Hematopoietic multipotent progenitor cell treated with erythropoietin and hydrocortisone succinate and interleukin-3 and kit ligand, for 6 days (in vitro differentiated cells): Measurements from ENCODE around the gene LLGL1.

Experiments used
- DNase-seq: peaks from one replicate; pipeline ENCODE4 v3.0.0-alpha.2; 2015

The LLGL1 gene

DNA sequence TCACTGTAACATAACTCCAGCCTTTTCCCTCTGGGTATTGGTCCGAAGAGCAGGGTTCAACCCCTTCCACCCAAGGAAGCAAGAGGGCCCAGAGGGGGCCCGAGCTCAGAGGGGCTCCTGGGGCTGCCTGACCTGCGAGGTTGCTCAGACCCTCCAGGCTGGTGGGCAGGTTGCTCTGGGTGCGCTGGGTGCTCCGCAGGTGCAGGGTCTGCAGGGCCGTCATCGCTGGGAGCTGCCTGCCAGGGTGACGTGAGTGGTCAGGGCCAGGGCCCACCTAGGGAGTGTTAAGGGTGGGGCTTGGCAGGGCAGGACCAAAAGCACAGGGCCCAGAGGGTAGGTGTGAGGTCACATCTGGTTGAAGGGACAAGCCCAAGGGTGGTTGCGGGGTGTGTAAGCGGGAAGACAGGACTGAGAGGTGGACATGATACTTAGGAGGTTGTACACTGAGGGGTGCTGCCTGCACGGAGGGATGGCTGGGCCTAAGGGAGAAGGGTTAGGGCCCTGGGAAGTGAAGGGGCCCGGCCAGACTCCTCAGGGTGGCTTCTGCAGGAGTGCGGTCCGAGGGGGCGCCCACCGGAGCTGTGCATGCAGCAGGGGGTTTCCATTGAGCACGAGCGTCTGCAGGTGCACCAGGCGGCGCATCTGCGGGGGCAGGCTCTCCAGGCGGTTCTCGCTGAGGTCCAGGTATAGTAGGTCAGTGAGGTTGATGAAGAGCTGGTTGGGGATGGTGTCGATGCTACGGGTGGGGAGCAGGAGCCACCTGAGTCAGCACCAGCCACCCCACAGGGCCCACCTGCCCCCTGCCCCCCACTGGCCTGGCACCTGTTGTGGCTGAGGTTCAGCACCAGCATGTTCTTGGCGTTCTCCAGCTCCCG is 28.7 kb downstream of the LLGL1 start:
- DNase-seq, result no peak

DNA sequence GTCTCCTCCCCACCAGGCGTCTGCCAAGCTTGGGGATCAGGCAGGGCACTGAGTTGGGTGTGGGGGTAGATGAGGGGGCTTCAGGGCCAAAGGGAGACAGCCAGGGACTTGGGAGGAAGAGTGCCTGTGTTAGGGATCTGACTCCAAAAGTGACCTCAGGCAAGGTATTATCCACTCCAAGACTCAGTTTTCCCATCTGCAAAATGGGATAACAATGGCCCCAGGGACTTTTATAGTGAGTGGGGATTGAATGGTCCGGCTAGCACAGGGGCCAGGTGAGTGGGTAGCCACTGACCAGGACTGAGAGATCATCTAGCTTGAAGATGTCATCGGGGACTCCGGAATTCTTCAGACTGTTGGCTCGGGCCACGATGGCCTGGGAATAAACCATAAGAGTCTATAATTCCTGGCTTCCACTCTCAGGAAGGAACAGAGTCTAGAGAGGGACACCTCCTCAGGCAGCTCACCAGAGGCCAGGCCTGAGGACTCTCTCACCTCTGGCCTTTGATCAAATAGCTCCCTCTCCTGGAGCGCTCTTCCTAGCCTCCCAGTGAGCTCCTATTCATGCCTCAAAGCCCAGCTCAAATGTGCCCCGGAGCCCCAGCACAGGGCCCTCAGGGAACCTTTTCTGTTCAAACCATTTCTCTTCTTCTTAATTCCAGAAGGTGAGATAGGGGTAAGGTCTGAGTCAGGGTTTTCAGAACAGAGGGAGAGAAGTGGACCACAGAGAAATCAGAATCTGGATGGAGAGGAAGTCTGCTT is 29.6 kb downstream of the LLGL1 start:
- DNase-seq, result no peak

DNA sequence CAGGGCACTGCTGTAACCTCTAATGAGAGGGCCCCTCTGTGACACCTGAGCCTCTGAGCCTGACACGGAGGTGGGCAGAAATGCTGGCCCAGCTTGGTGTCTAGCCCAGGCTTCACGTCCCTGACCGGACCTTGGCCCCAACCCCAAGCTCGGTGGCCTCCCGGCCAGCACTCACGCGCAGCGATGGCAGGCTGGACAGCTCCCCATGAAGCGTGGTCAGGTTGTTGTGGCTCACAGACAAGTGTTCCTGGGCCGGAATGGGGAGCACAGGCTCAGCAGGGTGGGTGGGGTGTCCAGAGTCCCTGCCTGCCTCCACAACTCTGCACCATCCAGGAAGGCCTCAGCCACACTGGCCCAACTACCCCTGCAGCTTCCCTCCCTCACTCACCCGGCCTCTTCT is 30.9 kb downstream of the LLGL1 start:
- DNase-seq, result no peak

DNA sequence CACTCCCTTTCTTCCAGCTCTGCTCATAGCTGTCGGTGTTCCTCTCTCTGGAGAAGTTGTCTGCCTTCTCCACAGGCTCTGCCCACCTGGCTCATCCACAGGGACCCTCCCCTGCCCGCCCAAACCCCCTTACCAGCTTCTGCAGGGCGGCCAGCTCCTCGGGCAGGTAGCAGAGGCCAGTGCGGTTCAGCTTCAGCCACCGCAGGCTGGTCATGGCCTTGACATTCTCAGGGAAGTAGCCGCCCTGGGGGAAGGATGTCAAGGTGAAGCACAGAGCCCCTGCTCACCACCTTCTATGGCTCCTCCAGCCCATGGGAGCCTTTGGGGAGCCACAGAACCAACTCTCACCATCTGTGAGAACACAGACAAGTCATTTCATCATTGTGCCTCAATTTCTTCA is 31.3 kb downstream of the LLGL1 start:
- DNase-seq, result no peak

DNA sequence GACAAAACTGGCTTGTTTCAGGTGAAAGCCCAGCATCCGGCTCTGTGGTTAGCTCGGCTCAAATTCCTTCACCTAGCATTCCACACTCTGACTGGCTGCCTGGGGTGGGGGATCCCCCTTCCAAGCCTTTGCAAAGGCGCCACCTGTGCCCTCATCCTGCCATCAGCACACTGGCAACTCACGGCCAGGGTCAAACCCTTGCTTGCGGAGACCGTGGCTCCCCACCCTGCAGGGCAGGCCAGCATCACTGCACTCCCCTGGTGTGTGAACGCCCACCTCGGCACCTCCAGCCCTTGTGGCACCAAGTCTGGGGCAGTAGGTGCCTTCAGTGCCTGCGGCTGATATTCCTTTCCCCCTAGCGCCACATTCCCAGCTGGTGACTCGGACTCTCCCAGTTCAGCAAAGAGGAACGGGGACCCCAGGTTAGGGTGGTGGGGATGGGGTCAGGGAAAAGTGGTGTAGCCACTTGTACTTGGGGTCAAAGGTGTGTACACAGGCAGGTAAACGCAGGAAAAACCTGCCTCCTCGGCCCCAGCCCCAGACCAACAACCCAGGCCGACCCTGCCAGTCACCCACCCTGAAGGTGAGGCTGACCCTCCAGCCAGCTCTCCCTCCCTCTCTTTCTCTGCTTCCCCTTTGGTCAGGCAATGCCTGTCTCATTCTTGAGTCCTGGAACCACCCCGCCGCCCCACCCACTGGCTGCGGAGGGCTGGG is 32.0 kb downstream of the LLGL1 start:
- DNase-seq, result peak; percentile 68

DNA sequence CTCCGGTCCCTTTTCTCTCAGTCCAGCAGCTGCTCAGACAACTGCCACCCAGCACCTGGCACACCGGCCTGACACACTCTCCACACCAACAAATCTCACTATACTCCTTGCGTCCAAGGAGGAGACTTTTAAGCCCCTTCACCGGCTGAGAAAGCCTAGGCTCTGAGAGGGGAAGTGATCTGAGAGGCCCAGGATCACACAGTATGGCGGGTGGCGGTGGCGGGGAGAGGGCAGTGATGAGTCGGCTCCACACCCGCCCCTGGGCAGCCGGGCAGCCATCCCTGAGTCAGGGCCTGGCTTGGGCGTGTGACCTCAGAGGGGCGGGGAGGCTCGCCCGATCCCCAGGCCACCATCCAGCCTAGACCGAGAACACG is 32.5 kb downstream of the LLGL1 start:
- peak; percentile 73 for DNase-seq

DNA sequence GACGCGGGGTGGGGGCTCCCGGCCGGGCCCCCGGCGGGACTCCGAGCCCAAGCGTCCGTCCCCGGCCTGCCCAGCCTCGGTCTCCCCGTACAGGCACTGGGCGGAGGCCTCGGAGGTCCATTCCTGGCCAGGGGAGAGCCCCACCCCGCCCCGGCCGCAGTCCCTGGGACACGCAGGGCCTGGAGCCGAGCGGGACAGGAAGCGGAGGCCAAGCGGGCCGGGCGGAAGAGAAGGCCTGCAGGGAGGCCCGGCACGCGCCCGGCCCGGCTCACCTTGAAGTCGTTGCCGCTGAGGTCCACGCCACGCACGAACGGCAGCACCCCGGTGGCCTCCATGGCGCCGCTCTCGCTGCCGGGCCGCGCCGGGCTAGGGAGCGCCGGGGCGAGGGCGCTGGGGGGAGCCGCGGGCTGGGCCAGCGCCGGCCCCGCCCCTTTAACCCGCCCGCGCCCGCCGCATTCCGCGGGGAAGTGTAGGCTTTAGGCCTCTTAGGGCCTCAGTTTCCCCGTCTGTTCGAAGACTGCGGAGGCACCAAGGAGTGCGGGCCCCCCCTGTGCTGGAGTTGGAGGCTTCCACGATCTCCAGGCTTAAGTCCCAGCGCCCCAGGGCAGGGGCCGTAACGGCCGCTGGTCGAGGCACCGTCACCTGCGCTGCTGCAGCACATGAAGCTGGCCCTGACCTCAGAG is 33.1 kb downstream of the LLGL1 start, which contains the start of gene FLII:
TSS of gene FLII (minus strand) at position 383 of the 683 bp plus-strand sequence. CDS start at position 335, 48 bp downstream.
- peak; percentile 74 for DNase-seq

DNA sequence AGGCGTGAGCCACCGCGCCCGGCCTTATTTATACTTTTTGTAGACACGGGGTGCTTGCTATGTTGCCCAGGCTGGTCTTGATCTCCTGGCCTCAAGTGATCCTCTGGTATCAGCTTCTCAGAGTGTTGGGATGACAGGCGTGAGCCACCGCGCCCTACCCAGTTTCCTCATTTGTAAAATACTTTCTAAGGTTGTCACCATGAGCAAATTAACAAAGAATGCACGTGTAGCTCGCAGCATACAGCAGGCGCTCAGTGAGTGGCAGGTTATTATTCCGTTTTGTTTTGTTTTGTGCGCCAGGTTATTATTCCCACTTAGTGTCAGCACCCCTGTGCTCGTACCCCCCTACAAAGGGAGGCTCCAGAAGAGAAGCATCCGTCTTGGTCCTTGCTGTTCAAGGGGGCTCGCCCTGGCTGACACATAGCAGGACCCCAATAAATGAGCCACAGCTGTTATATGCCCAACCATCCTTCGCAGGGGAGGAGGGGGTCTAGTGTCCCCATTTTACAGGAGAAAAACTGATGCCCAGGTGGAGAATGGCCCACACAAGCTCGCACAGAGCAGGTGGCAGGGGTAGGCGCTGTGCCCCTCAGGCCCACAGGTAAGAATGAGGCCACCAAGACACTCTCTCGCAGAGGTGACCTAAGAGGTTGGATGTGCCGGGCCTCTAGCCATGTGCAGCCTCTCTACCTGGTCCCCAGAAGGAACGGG is 34.3 kb downstream of the LLGL1 start:
- no peak for DNase-seq

DNA sequence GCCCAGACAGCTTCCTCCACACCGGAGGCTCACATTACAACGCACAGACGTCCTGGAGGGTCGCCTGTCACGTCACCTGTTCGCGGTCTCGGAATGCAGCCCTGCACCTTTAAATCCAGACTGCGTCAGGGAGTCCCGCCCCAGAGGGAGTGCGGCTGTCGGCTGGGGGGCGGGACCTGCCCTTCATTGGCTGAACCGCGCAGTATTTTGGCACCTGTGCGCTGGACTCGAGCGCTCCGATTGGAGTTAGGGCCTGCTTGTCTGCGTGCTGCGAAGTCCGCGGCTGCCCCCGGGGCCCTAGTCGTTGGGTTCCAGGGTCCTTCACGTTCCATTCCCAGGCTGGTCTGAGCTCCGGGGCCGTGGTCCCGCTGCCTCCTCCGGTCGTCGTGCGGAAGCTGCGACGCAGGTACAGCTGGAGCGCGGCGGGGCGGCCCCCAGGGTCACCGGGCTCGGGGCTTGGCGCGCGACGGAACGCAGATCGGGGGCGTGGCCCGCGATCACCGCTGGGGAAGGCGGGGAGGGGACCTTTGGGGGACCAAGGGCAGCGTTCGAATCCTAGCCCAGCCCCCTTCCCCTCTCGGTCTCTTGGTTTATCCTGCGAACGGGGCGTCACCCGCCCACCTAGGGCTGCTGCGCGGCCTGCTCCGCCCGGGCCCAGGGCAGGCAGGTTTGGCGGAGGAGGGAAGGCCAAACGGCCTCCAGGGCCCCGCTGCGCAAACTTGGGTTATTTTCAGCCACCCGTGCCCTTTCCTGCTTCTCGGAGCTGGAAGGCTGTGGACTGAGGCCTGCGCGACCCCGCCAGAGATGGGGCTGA is 35.1 kb downstream of the LLGL1 start, which contains the start of gene MIEF2:
TSS of gene MIEF2 (plus strand) at position 331 of the 814 bp plus-strand sequence. CDS start 2,059 bp downstream, outside the sequence.
- DNase-seq, result peak; percentile 98

DNA sequence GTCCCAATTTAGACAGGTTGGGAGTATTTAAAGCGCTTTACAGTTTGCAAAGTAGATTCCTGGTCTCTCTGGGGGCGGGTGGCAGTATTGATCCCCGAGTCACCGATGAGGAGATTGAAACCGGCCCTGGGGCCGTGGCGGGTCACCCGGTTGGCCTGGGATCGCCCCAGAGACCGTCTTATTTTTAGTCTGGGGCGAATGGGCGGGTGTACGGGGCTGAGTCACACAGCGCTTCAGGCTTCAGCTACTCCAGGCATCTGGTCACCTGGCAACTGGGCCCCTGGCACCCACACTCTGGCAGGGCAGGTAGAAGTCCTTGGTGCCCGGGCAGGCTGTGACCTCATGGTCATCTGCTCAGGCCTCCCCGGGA is 35.7 kb downstream of the LLGL1 start:
- peak; percentile 44 for DNase-seq

DNA sequence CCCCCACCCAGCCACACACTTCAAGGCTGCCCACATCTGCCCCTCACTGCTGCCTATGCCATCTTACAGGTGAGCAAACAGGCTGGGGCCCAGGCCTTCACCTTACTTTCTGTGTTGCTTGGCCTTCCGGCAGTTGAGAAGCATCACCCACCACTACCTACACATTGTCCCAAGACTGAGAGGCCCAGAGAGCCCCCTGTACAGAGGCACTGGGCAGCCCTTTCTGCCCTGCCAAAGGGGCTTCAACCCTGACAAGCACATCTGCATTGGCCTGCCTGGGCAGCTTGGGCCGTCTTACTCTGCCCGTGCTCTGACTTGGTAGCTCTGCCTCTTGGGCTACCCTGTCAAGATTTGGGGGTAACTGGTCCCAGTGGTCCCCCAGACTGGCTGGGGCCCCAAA is 36.2 kb downstream of the LLGL1 start:
- no peak for DNase-seq

DNA sequence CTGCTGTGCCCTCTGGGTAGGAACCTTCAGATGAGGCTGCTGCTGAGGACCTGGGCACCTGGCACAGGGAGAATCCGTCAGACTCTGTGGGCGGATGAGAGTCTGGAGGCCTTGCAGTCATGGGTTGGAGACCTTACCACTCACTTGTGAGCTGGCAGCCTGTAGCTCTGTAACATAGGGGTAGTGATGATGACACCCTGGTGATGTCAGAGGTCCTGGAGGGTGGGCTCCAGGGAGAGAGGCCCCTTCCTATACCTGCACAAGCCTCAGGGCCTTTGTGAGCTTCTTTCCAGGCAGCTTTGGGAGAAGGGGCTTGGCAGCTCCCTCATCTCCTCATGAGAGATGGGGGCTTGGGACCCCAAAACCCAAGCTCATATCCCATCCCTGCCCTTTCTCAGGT is 36.7 kb downstream of the LLGL1 start:
- DNase-seq, result no peak

DNA sequence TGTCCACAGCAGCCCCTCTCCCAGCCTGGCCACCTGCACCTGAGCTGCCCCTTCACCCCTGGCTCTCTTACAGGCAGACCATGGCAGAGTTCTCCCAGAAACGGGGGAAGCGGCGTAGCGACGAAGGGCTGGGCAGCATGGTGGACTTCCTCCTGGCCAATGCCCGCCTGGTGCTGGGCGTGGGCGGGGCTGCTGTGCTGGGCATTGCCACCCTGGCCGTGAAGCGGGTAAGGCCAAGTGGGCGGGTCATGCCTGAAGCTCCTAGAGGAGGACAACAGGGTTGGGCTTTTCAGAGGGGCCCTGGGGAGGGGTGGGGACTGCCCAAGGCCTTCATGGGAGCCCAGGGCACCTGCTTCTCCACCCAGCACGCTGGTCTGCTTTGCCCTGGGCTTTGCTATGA is 37.2 kb downstream of the LLGL1 start:
- DNase-seq, result no peak

DNA sequence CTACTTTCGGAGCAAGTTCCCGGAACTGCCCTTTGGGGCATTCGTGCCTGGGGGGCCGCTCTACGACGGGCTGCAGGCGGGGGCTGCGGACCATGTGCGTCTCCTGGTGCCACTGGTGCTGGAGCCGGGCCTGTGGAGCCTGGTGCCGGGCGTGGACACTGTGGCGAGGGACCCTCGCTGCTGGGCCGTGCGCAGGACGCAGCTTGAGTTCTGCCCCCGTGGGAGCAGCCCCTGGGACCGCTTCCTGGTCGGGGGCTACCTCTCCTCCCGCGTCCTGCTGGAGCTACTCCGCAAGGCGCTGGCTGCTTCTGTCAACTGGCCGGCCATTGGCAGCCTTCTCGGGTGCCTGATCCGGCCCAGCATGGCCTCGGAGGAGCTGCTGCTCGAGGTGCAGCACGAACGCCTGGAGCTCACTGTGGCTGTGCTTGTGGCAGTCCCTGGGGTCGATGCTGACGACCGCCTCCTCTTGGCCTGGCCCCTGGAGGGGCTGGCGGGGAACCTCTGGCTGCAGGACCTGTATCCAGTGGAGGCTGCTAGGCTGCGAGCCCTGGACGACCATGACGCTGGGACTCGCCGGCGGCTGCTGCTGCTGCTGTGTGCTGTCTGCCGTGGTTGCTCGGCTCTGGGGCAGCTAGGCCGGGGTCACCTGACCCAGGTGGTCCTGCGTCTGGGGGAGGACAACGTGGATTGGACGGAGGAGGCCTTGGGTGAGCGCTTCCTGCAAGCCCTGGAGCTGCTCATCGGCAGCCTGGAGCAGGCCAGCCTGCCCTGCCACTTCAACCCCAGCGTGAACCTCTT is 38.6 kb downstream of the LLGL1 start:
- DNase-seq, result no peak

DNA sequence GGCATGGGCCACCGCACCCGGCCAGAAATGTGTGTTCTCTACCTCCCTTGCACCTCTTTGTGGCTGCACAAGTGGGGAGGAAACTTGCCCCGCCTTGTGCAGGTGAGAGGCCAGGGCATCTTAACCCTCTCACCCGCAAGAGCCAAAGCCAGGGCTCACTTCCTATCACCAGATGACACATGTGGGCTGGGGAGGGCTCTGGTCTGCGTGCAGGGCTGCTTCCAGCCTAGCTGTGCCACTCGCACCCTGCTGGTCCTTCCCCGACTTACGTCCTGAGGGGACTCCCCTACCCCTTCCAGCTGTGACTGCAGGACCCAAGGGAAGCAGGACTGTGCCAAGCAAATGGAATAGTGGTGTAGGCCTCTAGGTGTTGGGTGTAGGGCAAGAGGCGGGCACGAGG is 41.9 kb downstream of the LLGL1 start:
- no peak for DNase-seq

DNA sequence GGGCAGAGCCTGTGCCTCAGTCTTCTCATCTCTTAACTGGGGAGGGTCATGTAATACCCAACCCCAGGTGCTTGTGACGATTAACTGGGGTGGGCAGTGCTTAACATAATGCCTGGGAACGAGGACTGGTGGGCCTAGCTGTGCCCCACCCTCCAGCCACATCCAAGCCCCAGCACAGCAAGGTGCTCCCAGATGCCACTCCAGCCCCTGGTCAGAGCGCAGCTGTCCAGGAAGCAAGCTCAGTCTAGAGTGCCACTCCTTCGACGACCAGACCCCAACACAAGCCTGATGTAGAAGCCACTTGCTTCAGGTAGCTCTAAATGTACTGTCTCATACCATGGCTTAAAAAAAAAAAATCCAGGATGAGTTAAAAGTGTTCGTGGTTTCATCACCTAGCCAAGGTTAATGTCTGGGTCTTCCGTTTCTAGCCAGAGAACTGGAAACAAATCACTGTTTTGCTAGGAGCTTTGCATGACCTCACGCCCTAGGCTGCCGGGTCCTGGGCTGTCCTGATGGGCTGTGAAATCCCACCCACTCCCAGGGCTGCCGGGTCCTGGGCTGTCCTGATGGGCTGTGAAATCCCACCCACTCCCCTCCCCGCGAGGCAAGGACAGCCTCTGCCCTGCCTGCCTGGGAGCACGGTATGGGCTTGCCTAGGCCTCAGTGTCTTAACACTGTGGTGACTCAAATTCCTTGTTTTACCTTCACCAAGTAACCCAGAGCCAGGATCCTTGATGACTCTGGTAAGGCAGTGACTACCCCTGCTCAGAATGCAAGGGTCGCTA is 42.7 kb downstream of the LLGL1 start:
- no peak for DNase-seq

DNA sequence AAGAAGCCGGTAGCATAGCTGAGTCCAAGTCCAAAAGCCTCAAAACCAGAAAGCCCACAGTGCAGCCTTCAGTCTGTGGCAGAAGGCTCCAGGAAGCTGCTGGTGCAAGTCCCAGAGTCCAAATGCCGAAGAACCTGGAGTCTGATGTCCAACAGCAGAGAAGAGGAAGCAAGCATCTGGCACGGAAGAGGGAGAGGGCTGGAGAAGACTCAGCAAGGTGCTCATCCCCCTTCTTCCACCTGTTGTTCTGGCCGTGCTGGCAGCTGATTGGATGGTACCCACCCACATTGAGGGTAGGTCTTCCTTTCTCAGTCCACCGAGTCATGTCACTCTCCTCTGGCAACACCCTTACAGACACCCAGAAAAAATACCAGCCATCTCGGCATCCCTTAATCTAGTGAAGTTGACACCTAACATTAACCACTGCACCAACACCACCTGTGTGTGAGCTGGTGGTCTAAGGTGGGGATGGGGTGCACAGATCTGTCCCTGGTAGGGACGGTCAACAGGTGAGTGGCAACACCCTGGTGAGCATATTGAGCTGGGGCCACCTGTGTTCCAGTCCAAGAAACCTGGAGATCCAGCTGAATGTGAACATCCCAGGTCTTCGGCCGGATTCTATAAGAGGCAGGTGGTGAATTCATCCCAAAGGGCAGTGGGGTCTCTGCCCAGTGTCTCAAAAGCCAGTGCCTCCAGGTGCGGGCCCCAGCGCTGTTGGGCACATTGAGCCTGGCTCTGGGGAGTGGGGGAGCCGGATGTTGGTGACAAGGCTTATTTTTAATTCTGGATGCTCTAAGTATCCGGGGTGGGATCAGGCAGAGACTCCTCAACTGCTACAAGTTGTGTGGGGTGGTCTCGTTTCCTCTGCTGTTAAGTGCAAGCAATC is 44.9 kb downstream of the LLGL1 start:
- no peak for DNase-seq

DNA sequence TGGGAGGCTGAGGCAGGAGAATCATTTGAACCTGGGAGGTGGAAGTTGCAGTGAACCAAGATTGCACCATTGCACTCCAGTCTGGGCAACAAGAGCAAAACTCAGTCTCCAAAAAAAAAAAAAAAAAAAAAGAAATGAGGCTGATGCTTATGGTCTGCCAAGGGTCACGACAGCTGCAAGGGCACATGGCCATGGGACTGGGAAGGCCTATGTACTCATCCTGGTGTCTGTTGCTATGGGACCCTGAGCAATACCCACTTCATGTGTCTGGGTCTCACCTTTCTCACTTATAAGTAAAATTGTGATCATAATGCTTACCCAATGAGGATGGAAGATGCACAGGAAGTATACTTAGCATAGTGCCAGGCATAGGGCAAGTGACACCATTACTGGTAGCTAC is 51.6 kb downstream of the LLGL1 start:
- no peak for DNase-seq
